NCI-H345 (cell line): ENCODE measurements around the gene SH3D21.

Experiments used
- DNase-seq: peaks from one replicate; lab custom pipeline; 2025; lab: John Stamatoyannopoulos, UW

SH3D21 gene

DNA sequence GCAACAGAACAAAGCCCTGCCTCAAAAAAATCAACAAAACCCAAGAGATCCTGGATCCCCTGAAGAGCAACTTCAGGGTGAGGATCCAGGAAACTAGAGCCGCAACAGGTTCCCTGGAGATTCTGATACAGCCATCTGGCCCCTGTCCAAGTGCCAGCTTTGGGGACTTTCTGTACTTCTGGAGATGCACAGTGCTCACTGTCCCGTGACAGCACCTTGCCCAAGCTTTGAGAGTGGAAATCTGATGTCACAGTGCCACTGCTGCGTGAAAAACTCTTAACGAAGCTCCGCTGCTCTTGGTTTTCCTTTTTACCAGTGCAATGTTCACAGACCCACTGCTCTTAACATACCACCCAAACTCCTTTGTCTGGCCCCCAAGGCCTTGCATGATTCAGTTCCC lies 53.2 kb downstream of the SH3D21 start:
- DNase-seq, result no peak

DNA sequence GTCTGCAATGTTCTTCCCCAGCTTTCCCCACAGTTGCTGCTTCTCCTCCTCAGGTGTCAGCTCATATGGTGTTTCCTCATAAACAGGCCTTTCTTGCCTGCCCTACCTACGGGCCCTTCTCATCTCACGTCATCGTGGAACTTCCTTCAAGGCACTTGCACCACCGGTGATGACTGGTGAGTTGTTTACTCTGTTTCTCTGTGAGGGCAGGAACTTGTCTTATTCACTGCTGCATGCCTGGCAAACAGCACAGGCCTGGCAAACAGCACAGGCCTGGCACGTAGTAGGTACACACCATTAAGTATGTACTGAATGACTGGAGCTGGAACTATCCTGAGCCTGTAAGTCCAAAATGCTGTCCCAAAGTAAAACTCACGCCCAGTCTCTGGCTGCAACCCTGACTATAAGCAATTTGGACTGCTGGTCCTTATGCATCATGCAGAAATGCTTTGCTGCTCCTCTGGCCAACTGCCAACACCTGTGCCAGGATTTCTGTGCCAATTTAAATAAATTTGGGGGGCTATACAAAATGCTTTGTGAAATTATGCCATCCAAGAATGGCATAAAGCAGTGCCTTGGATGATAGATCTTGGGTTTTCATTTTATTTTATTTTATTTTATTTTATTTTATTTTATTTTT lies 53.9 kb downstream of the SH3D21 start:
- no peak for DNase-seq

DNA sequence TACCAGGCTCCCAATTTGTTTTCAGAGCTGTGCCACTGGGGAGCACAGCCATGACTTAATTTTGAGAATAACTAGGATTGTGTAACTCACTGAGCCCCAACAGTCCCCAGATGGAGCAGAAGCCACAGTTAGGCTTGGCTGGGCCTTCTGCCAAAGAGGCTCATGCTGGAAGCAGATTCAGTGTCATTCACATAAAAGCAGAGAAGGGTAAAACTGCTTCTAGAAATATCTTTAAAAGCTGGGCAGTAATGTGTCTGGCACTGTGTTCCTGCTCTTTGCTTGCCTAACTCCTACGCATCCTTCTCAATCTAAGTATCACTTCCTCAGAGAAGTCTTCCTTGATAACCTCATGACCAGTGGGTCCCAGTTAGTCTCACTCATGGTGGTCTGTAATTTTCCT lies 59.2 kb downstream of the SH3D21 start:
- DNase-seq, result no peak

DNA sequence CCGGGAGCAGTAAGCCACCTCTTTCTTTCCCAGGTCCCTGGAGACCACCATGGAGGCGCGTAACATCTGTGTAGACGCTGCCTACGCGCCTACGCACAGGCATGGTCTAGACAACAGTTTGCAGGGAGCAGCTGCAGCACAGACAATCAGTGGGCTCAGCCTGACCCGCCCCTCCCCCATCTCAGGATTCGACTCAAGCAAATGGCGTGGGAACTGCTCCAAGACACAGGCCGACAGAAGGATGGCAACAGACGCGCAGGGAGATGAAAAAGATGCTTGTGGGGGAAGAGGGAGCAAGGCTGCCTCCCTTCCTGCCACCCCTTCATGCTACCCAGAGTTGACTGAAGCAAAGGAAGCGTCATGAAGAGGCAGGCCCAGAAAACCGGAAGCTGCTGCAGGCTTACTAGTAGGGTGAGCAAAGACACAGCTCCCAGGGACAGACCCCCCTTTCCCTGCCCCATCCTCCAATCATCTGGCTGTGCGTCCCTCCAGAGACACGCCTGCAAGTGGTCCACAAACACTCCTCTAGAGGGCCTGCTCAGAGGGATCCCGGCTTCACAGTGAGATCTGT lies 60.0 kb downstream of the SH3D21 start:
- no peak for DNase-seq

DNA sequence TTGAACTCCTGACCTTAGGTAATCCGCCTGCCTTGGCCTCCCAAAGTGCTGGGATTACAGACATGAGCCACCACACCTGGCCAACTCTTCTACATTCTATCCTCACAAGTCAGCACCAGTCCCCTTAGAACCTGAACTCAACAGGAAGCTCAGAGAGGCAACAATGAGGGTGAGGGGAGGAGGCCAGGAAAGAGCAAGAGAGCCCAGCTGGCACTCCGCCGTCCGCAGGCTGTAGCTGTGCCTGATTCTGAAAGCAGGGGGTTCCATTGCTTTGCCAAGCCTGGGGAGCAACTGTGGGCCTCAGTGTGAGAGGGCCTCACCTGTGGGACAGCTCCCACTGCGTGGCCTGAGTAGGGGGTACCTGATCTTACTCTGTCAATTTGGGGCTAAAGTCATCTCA lies 60.9 kb downstream of the SH3D21 start:
- DNase-seq, result no peak

DNA sequence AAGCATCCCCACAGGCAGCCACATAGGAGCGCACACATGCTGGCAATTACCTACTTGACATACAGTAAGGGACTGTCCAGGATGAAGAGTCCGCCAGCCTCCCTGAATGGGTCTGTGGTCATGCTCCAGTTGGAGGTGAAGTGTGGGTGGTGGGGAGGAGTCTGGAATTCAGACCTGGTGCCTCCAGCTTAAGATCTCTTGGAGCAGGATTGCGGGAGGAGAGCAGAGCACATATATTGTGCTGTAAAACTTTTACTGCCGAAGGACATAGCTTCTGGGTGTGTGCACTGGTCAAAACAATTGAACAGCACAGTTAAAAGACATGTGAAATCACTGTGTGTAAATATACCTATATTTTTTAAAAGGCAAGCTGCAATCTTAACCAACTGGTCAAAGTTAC lies 61.6 kb downstream of the SH3D21 start:
- no peak for DNase-seq

DNA sequence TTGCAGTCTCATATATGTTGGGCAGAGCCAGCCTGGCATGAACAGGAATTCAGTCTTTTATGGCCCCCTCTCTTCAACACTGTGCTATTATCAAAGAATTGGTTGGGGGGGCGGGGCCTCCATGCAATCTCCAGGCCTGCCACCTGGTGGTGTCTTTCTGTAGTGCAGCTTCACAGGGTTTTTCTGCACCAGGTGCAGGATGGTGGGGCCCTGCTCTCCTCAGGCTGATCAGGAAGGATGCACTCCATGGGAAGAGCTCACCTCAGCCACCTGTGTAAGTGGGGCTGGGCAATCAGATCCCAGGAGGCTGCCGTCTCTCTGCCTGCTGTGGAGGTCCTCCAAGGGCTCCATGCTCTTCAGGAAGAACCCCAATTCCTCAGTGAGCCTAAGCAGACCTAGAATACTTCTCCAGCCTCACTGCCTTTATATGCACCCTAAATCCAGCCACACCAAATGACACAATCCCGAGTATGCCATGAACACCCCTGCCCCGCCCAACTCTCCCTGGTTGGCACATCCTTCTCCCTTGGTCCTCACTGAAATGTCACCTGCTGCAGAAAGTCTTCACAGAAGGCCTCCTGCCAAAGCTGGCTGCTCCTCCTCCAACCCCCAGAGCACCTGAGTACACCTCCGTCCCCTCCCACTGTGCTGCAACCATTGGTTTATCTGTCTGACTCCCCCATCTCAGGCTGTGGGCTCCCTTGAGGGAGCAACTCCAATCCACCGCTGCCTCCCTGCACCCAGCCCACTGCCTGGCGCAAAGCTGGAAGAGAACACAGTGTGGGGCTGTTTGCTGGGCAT lies 63.1 kb downstream of the SH3D21 start:
- DNase-seq, result peak; percentile 82
